Iris pigment epithelial cell (primary cell): ENCODE measurements around the gene VSIG2.

Experiments
- DNase-seq: peaks from one replicate; pipeline ENCODE4 v3.0.0-alpha.2; 2011; ENCODE audit warnings: low read depth

The VSIG2 gene

GRCh38 chr11:124722176-124722575 is 29.9 kb downstream of the VSIG2 start:
- DNase-seq, result no peak

- no peak for DNase-seq
Measured at GRCh38 chr11:124719534-124719933, 32.5 kb downstream of the VSIG2 start.

GRCh38 chr11:124718801-124719200 is 33.3 kb downstream of the VSIG2 start:
- no peak for DNase-seq

GRCh38 chr11:124717786-124718651 is 34.0 kb downstream of the VSIG2 start:
- peak; percentile 29 for DNase-seq

- DNase-seq, result peak; percentile 11
Measured at GRCh38 chr11:124717421-124717785, 34.7 kb downstream of the VSIG2 start.

- no peak for DNase-seq
Measured at GRCh38 chr11:124716591-124716990, 35.5 kb downstream of the VSIG2 start.

GRCh38 chr11:124712392-124712791 is 39.7 kb downstream of the VSIG2 start:
- no peak for DNase-seq

- DNase-seq, result no peak
Measured at GRCh38 chr11:124707829-124708228, 44.2 kb downstream of the VSIG2 start.

GRCh38 chr11:124700028-124700427 is 52.0 kb downstream of the VSIG2 start:
- DNase-seq, result no peak

- no peak for DNase-seq
Measured at GRCh38 chr11:124699547-124699946, 52.5 kb downstream of the VSIG2 start.
